Fibroblast of lung (primary cell): ENCODE results near the gene DLG2. TPM values are rescaled to one million over a fixed set of nuclear protein-coding genes. Genes with fewer than 3 reads are reported as not detected.
A peak's percentile ranks its signal among the peaks of the same experiment; 100 is the strongest.

Experiments
- DNase-seq, 2 donors: peaks; one replicate each; pipeline versions ENCODE4 v3.0.0 to v3.0.0-alpha.2; 2010; ENCODE audit warnings: low read depth in 2 of 2
- H2AFZ ChIP-seq: 2 replicates; pipeline ENCODE4 v1.5.1; 2012; ENCODE audit warnings: low read length, control low read depth, inconsistent platforms
- H3K27ac ChIP-seq: 2 replicates; pipeline ENCODE4 v1.5.1; 2011; ENCODE audit warnings: low read length, control low read depth; ENCODE audit not compliant: insufficient read depth
- H3K27me3 ChIP-seq: 2 replicates; pipeline ENCODE4 v1.5.1; 2011; ENCODE audit warnings: mild to moderate bottlenecking, low read length; ENCODE audit not compliant: control insufficient read depth, insufficient read depth
- H3K36me3 ChIP-seq: 2 replicates; pipeline ENCODE4 v1.5.1; 2011; ENCODE audit warnings: low read length; ENCODE audit not compliant: control insufficient read depth, insufficient read depth
- H3K4me1 ChIP-seq: 2 replicates; pipeline ENCODE4 v1.5.1; 2011; ENCODE audit warnings: low read length; ENCODE audit not compliant: control insufficient read depth, insufficient read depth; ENCODE audit errors: extremely low read depth
- H3K4me2 ChIP-seq: 2 replicates; pipeline ENCODE4 v1.5.1; 2011; ENCODE audit warnings: low read length, control low read depth; ENCODE audit not compliant: insufficient read depth; ENCODE audit errors: extremely low read depth
- H3K4me3 ChIP-seq, 4 experiments: fragments of 200-600 bp in 1 of 4; sonication (generic) in 1 of 4; replicated peaks in 1 of 4; 2 replicates each; pipeline ENCODE4 v1.5.1; 2011 to 2016; ENCODE audit warnings: low read length in 4 of 4, low read depth in 3 of 4, mild to moderate bottlenecking in 3 of 4, control low read depth in 2 of 4, inconsistent platforms in 1 of 4, mixed read lengths in 1 of 4; ENCODE audit not compliant: insufficient read depth in 1 of 4; ENCODE audit errors: control extremely low read depth in 1 of 4
- H3K79me2 ChIP-seq: 2 replicates; pipeline ENCODE4 v1.5.1; 2012; ENCODE audit warnings: mild to moderate bottlenecking, low read length, inconsistent platforms; ENCODE audit not compliant: control insufficient read depth, insufficient read depth
- H3K9ac ChIP-seq: 2 replicates; pipeline ENCODE4 v1.5.1; 2011; ENCODE audit warnings: mild to moderate bottlenecking, low read length, control low read depth; ENCODE audit not compliant: insufficient read depth
- H3K9me3 ChIP-seq: 2 replicates; pipeline ENCODE4 v1.5.1; 2012; ENCODE audit warnings: low read depth, low read length; ENCODE audit not compliant: control insufficient read depth, insufficient read depth
- H4K20me1 ChIP-seq: 2 replicates; pipeline ENCODE4 v1.5.1; 2011; ENCODE audit warnings: low read length; ENCODE audit not compliant: control insufficient read depth, insufficient read depth; ENCODE audit errors: extremely low read depth
- EZH2 ChIP-seq: IDR thresholded peaks from 2 replicates; pipeline ENCODE4 v1.5.1; 2012; ENCODE audit warnings: low read length, control low read depth, mild to moderate bottlenecking; ENCODE audit errors: missing control alignments
- polyA plus RNA-seq, 2 donors: library from polyadenylated mRNA; depleted of rRNA in 1 of 2; stranded (reverse) in 1 of 2; unstranded in 1 of 2; fragments of >200 nt; gene quantifications; 2 replicates each; pipeline ENCODE4 v1.2.1, GENCODE V29; 2011 to 2012; ENCODE audit warnings: missing spikeins in 1 of 2
- total RNA-seq: library from RNA; depleted of rRNA; stranded (reverse); fragments of >200 nt; gene quantifications from 2 replicates; pipeline ENCODE4 v1.2.1, GENCODE V29; 2014
- TF ChIP-seq, protein P1 (sequence below), 2 donors: IDR thresholded peaks in 1 of 2; conservative IDR thresholded peaks in 1 of 2; 1 replicate in 1 of 2; 2 replicates in 1 of 2; pipeline ENCODE4 v1.5.1; 2011 to 2012; ENCODE audit warnings: low read length in 2 of 2, control low read depth in 1 of 2, inconsistent platforms in 1 of 2, low read depth in 1 of 2, mild to moderate bottlenecking in 1 of 2

The DLG2 gene
- total and polyA plus RNA-seq, 2 donors (not counting 1 experiment from before 2014, with no cell fraction given) = 0.77 to 2.3 TPM

DNA sequence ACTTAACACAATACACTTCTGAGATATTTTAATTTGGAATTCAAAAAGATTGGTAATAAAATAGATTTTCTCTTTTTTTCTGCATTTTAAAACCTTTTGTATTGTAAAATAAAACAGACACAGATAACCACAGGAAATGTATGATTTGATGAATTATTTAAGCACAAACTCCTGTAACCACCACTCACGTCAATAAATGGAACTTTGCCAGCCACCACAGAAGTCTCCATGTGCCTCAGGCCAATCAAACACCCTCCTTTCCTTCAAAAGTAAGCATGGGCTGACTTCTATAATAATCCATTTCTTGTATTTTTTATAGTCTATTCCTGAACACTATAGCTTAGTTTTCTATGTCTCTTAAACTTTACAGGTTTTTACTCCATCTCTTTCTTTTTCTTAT, 721.7 kb downstream of the DLG2 start:
- TF ChIP-seq, protein P1, sequence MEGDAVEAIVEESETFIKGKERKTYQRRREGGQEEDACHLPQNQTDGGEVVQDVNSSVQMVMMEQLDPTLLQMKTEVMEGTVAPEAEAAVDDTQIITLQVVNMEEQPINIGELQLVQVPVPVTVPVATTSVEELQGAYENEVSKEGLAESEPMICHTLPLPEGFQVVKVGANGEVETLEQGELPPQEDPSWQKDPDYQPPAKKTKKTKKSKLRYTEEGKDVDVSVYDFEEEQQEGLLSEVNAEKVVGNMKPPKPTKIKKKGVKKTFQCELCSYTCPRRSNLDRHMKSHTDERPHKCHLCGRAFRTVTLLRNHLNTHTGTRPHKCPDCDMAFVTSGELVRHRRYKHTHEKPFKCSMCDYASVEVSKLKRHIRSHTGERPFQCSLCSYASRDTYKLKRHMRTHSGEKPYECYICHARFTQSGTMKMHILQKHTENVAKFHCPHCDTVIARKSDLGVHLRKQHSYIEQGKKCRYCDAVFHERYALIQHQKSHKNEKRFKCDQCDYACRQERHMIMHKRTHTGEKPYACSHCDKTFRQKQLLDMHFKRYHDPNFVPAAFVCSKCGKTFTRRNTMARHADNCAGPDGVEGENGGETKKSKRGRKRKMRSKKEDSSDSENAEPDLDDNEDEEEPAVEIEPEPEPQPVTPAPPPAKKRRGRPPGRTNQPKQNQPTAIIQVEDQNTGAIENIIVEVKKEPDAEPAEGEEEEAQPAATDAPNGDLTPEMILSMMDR (conservative IDR thresholded peaks at IDR 0.05 in 1 of 2, IDR thresholded peaks at IDR 0.05 in 1 of 2; ENCODE audit: low read depth in 1 of 2, low read length in 2 of 2) = no peak
- no peak for TF ChIP-seq EZH2
- Histone ChIP-seq H3K36me3 (no peaks in the 10 kb centered on the region), H3K9ac (no peak overlapping the region), H3K9me3 (no peaks in the 10 kb centered on the region), H3K27ac (no peak overlapping the region), H2AFZ (no peak overlapping the region), H3K4me1 (peaks cover 6% of the 10 kb centered on the region), H4K20me1 (no peaks in the 10 kb centered on the region), H3K79me2 (no peaks in the 10 kb centered on the region), H3K27me3 (no peaks in the 10 kb centered on the region), H3K4me3 (no peak overlapping the region), H3K4me2 (no peak overlapping the region)
- DNase-seq = peak; percentile 4 to 79

DNA sequence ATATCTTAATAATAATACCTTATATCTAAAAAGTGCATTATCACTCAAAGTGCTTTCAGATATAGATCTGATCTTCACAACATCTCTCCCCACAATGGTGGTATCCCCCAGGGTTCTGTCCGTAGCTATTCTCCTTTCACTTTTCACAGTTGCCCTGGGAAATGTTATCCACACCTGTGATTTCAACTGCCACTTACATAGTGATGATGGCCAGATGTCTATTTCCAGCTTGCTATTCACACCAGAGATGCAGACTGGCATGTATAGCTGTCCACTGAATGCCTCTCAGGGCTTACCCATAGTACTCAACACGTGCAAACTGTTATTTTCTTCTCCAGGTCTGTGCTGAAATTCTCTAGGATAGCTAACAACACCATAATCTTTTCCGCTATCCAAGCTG, 724.7 kb downstream of the DLG2 start:
- Histone ChIP-seq H3K36me3 (no peaks in the 10 kb centered on the region), H3K4me3 (no peak overlapping the region), H3K4me1 (peaks cover 6% of the 10 kb centered on the region), H2AFZ (no peak overlapping the region), H3K27me3 (no peaks in the 10 kb centered on the region), H4K20me1 (no peaks in the 10 kb centered on the region), H3K9ac (no peak overlapping the region), H3K4me2 (no peak overlapping the region), H3K79me2 (no peaks in the 10 kb centered on the region), H3K27ac (no peak overlapping the region), H3K9me3 (no peaks in the 10 kb centered on the region)
- no peak for DNase-seq
- TF ChIP-seq, protein P1 (conservative IDR thresholded peaks at IDR 0.05 in 1 of 2, IDR thresholded peaks at IDR 0.05 in 1 of 2; ENCODE audit: low read depth in 1 of 2, low read length in 2 of 2) = no peak
- no peak for TF ChIP-seq EZH2

DNA sequence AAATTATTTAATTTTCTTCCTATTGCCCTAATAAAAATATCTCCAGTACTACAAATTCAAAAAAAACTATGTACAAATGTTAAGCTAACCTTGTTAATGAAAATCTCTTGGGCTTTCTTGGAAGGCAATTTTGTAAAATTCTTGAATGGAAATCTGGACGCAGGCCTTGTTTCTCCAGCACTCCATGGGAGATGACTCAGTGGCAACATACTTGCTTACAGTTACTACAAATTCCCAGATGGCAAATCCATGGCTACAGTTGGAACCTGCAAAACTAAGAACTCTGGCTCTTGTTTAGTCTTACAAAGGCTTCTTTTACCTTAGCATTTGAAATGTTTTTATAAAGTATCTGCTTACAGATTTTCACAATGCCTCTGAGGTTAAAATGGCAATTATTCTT, 725.2 kb downstream of the DLG2 start:
- no peak for TF ChIP-seq EZH2
- TF ChIP-seq, protein P1 (conservative IDR thresholded peaks at IDR 0.05 in 1 of 2, IDR thresholded peaks at IDR 0.05 in 1 of 2; ENCODE audit: low read depth in 1 of 2, low read length in 2 of 2) = no peak

More for the DNA sequence above, 725.2 kb downstream of the DLG2 start:
- no peak overlapping the region for H3K4me3 ChIP-seq
- H2AFZ ChIP-seq = no peak overlapping the region
- peaks cover 6% of the 10 kb centered on the region for H3K4me1 ChIP-seq
- no peaks in the 10 kb centered on the region for H3K36me3 ChIP-seq
- H3K4me2 ChIP-seq = no peak overlapping the region
- H3K27me3 ChIP-seq = no peaks in the 10 kb centered on the region
- DNase-seq = peak; percentile 6 to 88
- H3K79me2 ChIP-seq = no peaks in the 10 kb centered on the region
- no peak overlapping the region for H3K27ac ChIP-seq
- H4K20me1 ChIP-seq = no peaks in the 10 kb centered on the region
- no peaks in the 10 kb centered on the region for H3K9me3 ChIP-seq
- H3K9ac ChIP-seq = no peak overlapping the region
